ENCODE results near the gene OR8G5.

- TF ChIP-seq CTCF (conservative IDR thresholded peaks at IDR 0.05; ENCODE audit: low read depth in 2 of 2), result no peak
- TF ChIP-seq POLR2AphosphoS5 (IDR thresholded peaks at IDR 0.05; ENCODE audit: low read depth), result no peak
- TF ChIP-seq REST (IDR thresholded peaks at IDR 0.05; ENCODE audit: unreplicated experiment), result no peak
Observed at GRCh38 chr11:124311670-124312069, 55.5 kb downstream of the OR8G5 start.
